GM19238 (cell line): Measurements from ENCODE around the gene COLEC11.
"Not testable (repeated sequence)": the region's sequence is repeated elsewhere in the genome, so short reads cannot be mapped to it uniquely, and the experiment has no call there.

Source experiments
- DNase-seq: peaks from one replicate; pipeline ENCODE4 v3.0.0; 2011; ENCODE audit warnings: low spot score; ENCODE audit not compliant: insufficient read length

The COLEC11 gene

GRCh38 chr2:3604991-3605961 lies 10.4 kb downstream of the COLEC11 start:
- DNase-seq, result no peak

- no peak for DNase-seq
Observed at GRCh38 chr2:3606028-3606369, 11.1 kb downstream of the COLEC11 start.

GRCh38 chr2:3606370-3607201 lies 11.7 kb downstream of the COLEC11 start:
- DNase-seq, result no peak

GRCh38 chr2:3608373-3609278 lies 13.7 kb downstream of the COLEC11 start:
- DNase-seq, result no peak

GRCh38 chr2:3609279-3609673 lies 14.4 kb downstream of the COLEC11 start:
- not testable (repeated sequence) for DNase-seq

- no peak for DNase-seq
Observed at GRCh38 chr2:3610415-3610814, 15.5 kb downstream of the COLEC11 start.

- no peak for DNase-seq
Observed at GRCh38 chr2:3610881-3611505, 16.1 kb downstream of the COLEC11 start.

- DNase-seq, result no peak
Observed at GRCh38 chr2:3611589-3611988, 16.7 kb downstream of the COLEC11 start.

GRCh38 chr2:3612639-3613523 lies 18.0 kb downstream of the COLEC11 start:
- no peak for DNase-seq

GRCh38 chr2:3613524-3613905 lies 18.6 kb downstream of the COLEC11 start:
- DNase-seq, result no peak

- DNase-seq, result not testable (repeated sequence)
Observed at GRCh38 chr2:3614743-3615142, 19.8 kb downstream of the COLEC11 start.

GRCh38 chr2:3615541-3616200 lies 20.8 kb downstream of the COLEC11 start:
- not testable (repeated sequence) for DNase-seq

- not testable (repeated sequence) for DNase-seq
Observed at GRCh38 chr2:3616435-3617197, 21.7 kb downstream of the COLEC11 start.

- no peak for DNase-seq
Observed at GRCh38 chr2:3617198-3617890, 22.4 kb downstream of the COLEC11 start.

- DNase-seq, result no peak
Observed at GRCh38 chr2:3618367-3618766, 23.5 kb downstream of the COLEC11 start.

GRCh38 chr2:3619033-3619432 lies 24.1 kb downstream of the COLEC11 start:
- DNase-seq, result no peak

GRCh38 chr2:3619661-3620060 lies 24.7 kb downstream of the COLEC11 start:
- DNase-seq, result not testable (repeated sequence)

- no peak for DNase-seq
Observed at GRCh38 chr2:3620834-3621233, 25.9 kb downstream of the COLEC11 start.
